ENCODE results near the gene RBSN. TPM values are rescaled to one million over a fixed set of nuclear protein-coding genes. Genes with fewer than 3 reads are reported as not detected.

The RBSN gene
- total and polyA plus RNA-seq, 2 of the 4 experiments (the other 2 are of a cell fraction), result 8.7 to 33.7 TPM

- TF ChIP-seq MAFK (IDR thresholded peaks at IDR 0.05; ENCODE audit: low read depth, low read length) (no peak), POLR2A (IDR thresholded peaks at IDR 0.05; ENCODE audit: low read depth, low read length) (peak; percentile 69; the same call in 1 of the 2 replicates), RCOR1 (IDR thresholded peaks at IDR 0.05; ENCODE audit: insufficient replicate concordance, low read length) (no peak), NFE2L2 (IDR thresholded peaks at IDR 0.05; ENCODE audit: low read depth, low read length) (no peak), FOS (IDR thresholded peaks at IDR 0.05; ENCODE audit: low read depth, low read length) (no peak), SMC3 (IDR thresholded peaks at IDR 0.05; ENCODE audit: low read depth, low read length) (no peak)
These were observed at the start of gene RBSN (continued) for GRCh38 chr3:15098503-15099363.

GRCh38 chr3:15148614-15149013, 49.7 kb upstream of the RBSN start:
- no peak overlapping the region for H3K56ac ChIP-seq (ENCODE audit: extremely low read depth, insufficient read depth, low read length)
- no peak overlapping the region for H3K27ac ChIP-seq (ENCODE audit: insufficient read depth, low read length)
- H2BK15ac ChIP-seq (ENCODE audit: low read depth, low read length), result no peak overlapping the region
- H3K18ac ChIP-seq (ENCODE audit: low read depth, low read length), result no peak overlapping the region
- no peak overlapping the region for H3K4me3 ChIP-seq (ENCODE audit: insufficient read depth, low read depth, low read length)
- H3K36me3 ChIP-seq (ENCODE audit: control insufficient read depth, insufficient read depth, low read length), result no peaks in the 10 kb centered on the region
- 0% methylated on average over 1 of the region's 3 CpGs; no CpG with 5 or more reads in 1 of the 2 experiments for WGBS, 2 experiments (ENCODE audit: extremely low coverage in 2 of 2, insufficient read length in 1 of 2)
- H3K9ac ChIP-seq (ENCODE audit: low read depth, low read length), result no peak overlapping the region
- ChIA-PET POLR2A (ENCODE audit: unreplicated experiment) (no interaction called here), CTCF (no interaction called here)
- H3K9me1 ChIP-seq (ENCODE audit: insufficient read depth, low read length), result no peaks in the 10 kb centered on the region
- no peaks in the 10 kb centered on the region for H3K4me1 ChIP-seq (ENCODE audit: control insufficient read depth, insufficient read depth, low read length)
- no peak overlapping the region for H3K14ac ChIP-seq (replicated peaks; ENCODE audit: low read depth, low read length)
- H4K91ac ChIP-seq (ENCODE audit: insufficient read depth, low read depth, low read length), result no peak overlapping the region
- intact Hi-C loops (cut with micrococcal nuclease), result no loop called here
- H3K79me1 ChIP-seq (ENCODE audit: low read depth in 1 of 2, low read length in 2 of 2), result no peaks in the 10 kb centered on the region
- no peak overlapping the region for H3K4ac ChIP-seq (ENCODE audit: low read depth, low read length)
- H4K8ac ChIP-seq (ENCODE audit: low read depth in 2 of 2, low read length in 2 of 2), result no peak overlapping the region
- no peak overlapping the region for H2BK20ac ChIP-seq (ENCODE audit: low read depth, low read length)
- H4K20me1 ChIP-seq (ENCODE audit: insufficient read depth, low read length), result no peaks in the 10 kb centered on the region
- DNase-seq (no peak), ATAC-seq (ENCODE audit: low read depth) (peak; percentile 37; the same call in 1 of the 2 replicates)
- no peak overlapping the region for H3K23ac ChIP-seq (ENCODE audit: low read depth, low read length)
- H2AK9ac ChIP-seq (replicated peaks; ENCODE audit: low read depth, low read length, poor library complexity), result no peak overlapping the region
- TF ChIP-seq SMC3 (IDR thresholded peaks at IDR 0.05; ENCODE audit: low read depth, low read length), result no peak
- TF ChIP-seq CHD1 (IDR thresholded peaks at IDR 0.05; ENCODE audit: low read depth, low read length), result no peak
- no peak for TF ChIP-seq BHLHE40 (IDR thresholded peaks at IDR 0.05; ENCODE audit: low read depth, low read length)
- TF ChIP-seq MAFK (IDR thresholded peaks at IDR 0.05; ENCODE audit: low read depth, low read length), result no peak
- no peak for TF ChIP-seq ELK1 (IDR thresholded peaks at IDR 0.05; ENCODE audit: borderline replicate concordance, low read depth, low read length)
- H2BK120ac ChIP-seq (ENCODE audit: low read depth, low read length), result no peak overlapping the region
- no peak overlapping the region for H4K5ac ChIP-seq (ENCODE audit: low read depth, low read length)
- H3K9me3 ChIP-seq (ENCODE audit: control insufficient read depth, insufficient read depth, low read length), result no peaks in the 10 kb centered on the region
- dilution Hi-C loops (cut with HindIII; ENCODE audit: low sequenced_read_pairs, unreplicated experiment), result no loop called here
- in situ Hi-C loops (cut with MboI; ENCODE audit: low sequenced_read_pairs), result no loop called here
- H3K27me3 ChIP-seq (ENCODE audit: control insufficient read depth, insufficient read depth, low read length), result peaks cover 5% of the 10 kb centered on the region
- no TSS peak for BruUV-seq (replicated peaks)
- H3K4me2 ChIP-seq (ENCODE audit: low read depth, low read length), result no peak overlapping the region
- peak overlapping the region; percentile 61 for H2AFZ ChIP-seq (replicated peaks; ENCODE audit: low read length, poor library complexity)
- no peak overlapping the region for H2BK5ac ChIP-seq (ENCODE audit: low read depth, low read length, poor library complexity, severe bottlenecking)
- no peak overlapping the region for H2AK5ac ChIP-seq (ENCODE audit: low read depth, low read length)

Data from IMR-90 (cell line).